Bone marrow (tissue), 2 donors: ENCODE measurements around the gene R3HDM2.
"Not testable (repeated sequence)": the region's sequence is repeated elsewhere in the genome, so short reads cannot be mapped to it uniquely, and the experiment has no call there.

ENCODE experiments used
- DNase-seq, 2 donors: peaks; one replicate each; lab custom pipeline; 2025; lab: John Stamatoyannopoulos, UW

R3HDM2 gene

GRCh38 chr12:57329219-57329618 is 101.6 kb downstream of the R3HDM2 start:
- no peak for DNase-seq

GRCh38 chr12:57325395-57325794 is 105.4 kb downstream of the R3HDM2 start:
- no peak for DNase-seq

DNA sequence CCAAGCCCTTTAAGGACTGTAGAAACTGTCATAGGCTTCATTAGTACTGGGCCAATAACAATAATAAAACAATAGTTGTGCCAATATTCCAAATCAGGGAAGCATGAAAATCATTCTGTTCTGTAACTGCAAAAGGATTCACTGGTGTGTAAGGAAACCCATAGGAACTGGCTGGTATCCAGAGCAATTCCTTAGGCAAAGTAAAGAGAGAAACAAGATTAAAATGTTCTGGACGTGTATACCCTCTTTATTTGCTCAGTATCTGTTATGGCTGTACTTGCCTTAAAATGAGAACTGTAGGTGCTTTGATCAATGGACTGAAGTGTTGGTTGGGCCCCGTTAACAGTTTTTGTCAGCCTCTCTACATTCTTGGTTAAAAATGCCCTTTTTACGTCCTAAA is 107.4 kb downstream of the R3HDM2 start:
- no peak for DNase-seq

- no peak for DNase-seq
These were observed 110.2 kb downstream of the R3HDM2 start for GRCh38 chr12:57320639-57321038.

GRCh38 chr12:57319678-57320469 is 111.0 kb downstream of the R3HDM2 start:
- no peak for DNase-seq

- no peak for DNase-seq
These were observed 115.2 kb downstream of the R3HDM2 start for GRCh38 chr12:57315681-57316080.

DNA sequence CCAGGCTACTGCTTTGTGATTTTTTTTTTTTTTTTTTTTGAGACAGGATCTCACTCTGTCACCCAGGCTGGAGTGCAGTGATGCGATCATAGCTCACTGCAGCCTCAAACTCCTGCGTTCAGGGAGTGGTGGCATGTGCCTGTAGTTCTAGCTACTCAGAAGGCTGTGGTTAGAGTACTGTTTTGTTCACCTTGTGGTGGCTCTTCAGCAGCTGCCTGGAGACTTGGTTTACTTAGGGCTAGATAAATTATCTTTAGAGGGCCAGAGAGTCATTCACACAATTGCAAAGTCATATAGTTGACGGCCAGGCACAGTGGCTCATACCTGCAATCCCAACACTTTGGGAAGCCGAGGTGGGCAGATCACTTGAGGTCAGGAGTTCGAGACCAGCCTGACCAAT is 118.6 kb downstream of the R3HDM2 start:
- DNase-seq, result not testable (repeated sequence)

GRCh38 chr12:57309420-57309819 is 121.4 kb downstream of the R3HDM2 start:
- DNase-seq, result no peak

GRCh38 chr12:57300961-57301584 is 129.8 kb downstream of the R3HDM2 start:
- DNase-seq, result no peak

- DNase-seq, result no peak
These were observed 131.3 kb downstream of the R3HDM2 start for GRCh38 chr12:57299514-57300016.

GRCh38 chr12:57296291-57296690 is 134.6 kb downstream of the R3HDM2 start:
- DNase-seq, result no peak

DNA sequence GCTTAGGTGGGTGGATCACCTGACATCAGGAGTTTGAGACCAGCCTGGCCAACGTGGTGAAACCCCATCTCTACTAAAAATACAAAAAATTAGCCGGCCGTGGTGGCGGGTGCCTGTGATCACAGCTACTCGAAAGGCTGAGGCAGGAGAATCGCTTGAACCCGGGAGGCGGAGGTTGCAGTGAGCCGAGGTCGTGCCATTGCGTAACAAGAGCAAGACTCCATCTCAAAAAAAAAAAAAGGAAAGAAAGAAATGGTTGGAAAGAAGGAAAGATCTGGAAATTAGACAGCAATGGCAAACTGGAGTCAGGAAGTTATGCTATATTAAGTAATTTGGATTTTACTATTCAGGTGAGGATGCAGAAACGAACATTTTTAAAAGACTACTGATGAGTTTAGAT is 148.8 kb downstream of the R3HDM2 start:
- DNase-seq, result not testable (repeated sequence)

DNA sequence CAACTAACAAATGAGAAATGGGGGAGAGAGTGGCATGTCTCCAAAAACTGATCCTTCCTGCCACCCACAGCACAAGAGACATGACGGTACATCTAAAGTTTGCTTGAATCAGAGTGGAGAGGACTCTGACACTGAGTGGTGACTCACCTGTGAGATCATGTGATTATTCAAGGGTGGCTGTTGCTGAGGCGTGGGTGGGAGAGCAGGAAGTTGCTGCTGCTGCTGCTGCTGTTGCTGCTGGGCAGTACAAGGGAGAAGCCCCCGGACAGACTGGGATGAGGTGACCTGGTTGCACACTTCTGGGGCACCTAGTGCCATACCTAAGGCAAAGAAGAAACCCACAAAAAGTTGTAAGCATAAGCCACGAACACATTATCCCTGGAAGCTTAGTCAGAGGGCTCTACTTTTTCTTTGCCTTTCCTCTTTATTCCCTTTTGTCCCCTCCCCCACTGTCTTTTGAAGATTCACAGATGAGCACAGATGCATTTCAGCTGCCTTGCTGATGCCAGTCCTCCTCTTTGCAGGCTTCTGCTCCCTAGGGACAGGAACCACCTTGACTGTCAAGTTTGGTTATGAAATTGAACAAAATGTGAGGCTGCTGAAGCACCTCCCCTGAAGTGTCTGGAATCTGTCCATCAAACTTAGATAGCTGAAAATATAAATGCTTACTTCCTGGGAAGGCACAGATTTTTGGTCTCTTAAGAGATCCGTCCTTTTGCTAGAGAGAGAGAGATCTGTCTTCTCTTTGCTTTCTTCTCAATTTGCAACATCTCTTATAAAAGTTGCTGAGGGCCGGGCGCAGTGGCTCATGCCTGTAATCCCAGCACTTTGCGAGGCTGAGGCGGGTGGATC is 150.4 kb downstream of the R3HDM2 start:
- DNase-seq, result peak; percentile 5 to 94

- no peak for DNase-seq
These were observed 152.1 kb downstream of the R3HDM2 start for GRCh38 chr12:57278465-57279381.

- DNase-seq, result peak in 1 of 2 donors; percentile 4
These were observed 153.8 kb downstream of the R3HDM2 start for GRCh38 chr12:57276935-57277563.

GRCh38 chr12:57276233-57276632 is 154.6 kb downstream of the R3HDM2 start:
- not testable (repeated sequence) for DNase-seq

- no peak for DNase-seq
These were observed 157.3 kb downstream of the R3HDM2 start for GRCh38 chr12:57273516-57273915.

DNA sequence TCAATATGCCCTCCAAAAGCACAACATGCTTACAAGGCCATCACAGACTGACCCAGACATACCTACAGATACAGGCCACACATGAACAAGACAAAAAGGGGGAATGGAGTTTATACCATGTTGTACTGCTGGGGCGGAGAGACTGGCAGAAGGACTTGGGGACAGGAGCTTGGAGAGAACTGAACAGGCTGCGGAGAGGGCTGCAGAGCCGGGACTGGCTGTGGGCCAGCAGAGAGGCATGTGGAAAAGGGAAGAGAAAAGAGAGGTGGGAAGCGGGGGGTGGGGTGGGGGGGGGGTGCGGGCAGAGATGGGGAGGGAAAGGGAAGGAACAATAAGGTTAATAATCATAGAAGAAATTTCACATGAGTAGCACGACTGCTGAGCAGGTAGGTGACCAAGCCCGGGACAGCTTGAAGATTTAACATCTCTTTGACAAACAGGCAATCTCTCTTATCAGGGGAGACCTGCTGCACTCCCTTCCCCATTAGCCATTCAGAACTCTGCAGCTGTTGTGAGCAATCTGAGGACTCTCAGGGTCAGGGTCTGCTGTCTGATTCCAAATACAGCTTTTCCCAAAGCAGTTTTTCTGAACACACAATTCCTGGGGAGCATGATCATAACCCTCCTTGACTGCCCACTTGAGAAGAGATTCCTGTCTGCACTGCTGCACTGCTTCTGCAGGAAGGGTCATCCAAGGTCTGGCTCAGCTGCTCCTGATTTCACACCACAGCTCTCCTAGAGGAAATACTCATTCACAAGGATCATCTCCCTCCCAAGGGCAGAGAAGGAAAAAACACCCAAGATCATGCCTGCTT is 158.3 kb downstream of the R3HDM2 start:
- DNase-seq, result no peak

GRCh38 chr12:57270966-57271470 is 159.8 kb downstream of the R3HDM2 start:
- peak in 1 of 2 donors; percentile 8 for DNase-seq

DNA sequence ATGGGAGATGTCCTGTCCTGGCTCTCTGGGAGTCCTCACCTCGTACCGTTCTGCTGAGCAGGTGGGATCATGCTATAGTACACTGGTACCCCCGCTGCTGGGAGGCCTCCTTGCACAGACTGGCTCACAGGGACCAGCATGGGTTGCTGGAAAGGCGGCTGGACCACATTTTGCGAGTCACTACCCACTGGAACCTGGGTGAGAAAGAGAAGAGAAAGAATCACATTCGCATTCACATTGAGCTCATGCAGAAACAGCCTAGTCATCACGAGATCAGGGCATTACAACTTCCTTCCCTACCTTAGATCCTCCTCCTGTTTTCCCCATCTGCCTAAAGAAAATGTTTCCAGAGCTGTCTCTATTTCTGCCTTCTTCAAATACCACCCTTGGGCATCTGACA is 162.6 kb downstream of the R3HDM2 start:
- DNase-seq, result peak in 1 of 2 donors; percentile 34
